ENCODE results near the gene PUDP. TPM values are rescaled to one million over a fixed set of nuclear protein-coding genes. Genes with fewer than 3 reads are reported as not detected.

Gene PUDP
- total RNA-seq, 4 donors from 2014 or later, result 7.2 to 31.2 (median 22.8) TPM

DNA sequence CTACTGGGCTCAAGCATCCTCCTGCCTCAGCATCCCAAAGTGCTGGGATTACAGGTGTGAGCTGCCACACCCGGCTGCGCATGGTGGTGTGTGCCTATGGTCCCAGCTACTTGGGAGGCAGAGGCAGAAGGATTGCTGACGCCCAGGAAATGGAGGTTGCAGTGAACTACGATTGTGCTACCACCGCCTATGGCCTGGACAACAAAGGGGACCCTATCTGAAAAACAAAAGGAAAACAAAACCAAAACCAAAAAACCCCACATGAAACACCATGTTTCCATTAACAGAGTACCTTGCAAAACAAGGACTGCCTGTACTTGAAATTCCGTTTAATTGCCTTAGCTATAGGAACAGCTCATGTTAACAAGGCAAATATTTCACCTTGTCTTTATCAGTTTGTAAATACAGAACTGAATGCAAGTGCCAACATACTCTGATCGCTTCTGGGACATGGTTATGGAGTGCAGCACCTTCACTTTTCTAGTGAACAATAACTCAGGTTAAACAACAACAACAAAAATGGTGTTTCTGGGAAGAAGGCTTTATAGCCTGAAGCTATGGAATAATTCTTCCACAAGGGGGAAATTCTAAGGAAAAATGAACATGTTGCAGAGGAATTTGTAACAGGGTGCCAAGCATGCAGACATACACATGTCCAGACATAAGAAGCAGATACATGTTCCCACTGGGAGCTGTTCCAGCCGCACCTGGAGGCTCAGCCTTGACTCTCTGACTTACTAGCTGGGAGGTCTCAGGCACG is 73.6 kb downstream of the PUDP start:
- Histone ChIP-seq H3K36me3 (no peaks in the 10 kb centered on the region), H3K27me3 (no peaks in the 10 kb centered on the region), H3K4me3 (no peak overlapping the region), H3K4me1 (no peaks in the 10 kb centered on the region), H3K9me3 (no peaks in the 10 kb centered on the region), H3K27ac (no peak overlapping the region)
- TF ChIP-seq POLR2A (IDR thresholded peaks at IDR 0.05) (no peak), CTCF (IDR thresholded peaks at IDR 0.05 in 4 of 5, conservative IDR thresholded peaks at IDR 0.05 in 1 of 5) (no peak)
- DNase-seq (no peak), ATAC-seq (no peak)
- in situ Hi-C loops (cut with MboI; ENCODE audit: low sequenced_read_pairs in 4 of 4), result no loop called here
- intact Hi-C loops (cut with DNase I; ENCODE audit: low total_unique reads), result no loop called here

GRCh38 chrX:7073336-7073735 is 74.6 kb downstream of the PUDP start:
- intact Hi-C loops (cut with DNase I; ENCODE audit: low total_unique reads) (no loop called here), in situ Hi-C loops (cut with MboI; ENCODE audit: low sequenced_read_pairs in 4 of 4) (no loop called here)
- no peak for TF ChIP-seq POLR2A (IDR thresholded peaks at IDR 0.05)
- no peak for TF ChIP-seq CTCF (IDR thresholded peaks at IDR 0.05 in 4 of 5, conservative IDR thresholded peaks at IDR 0.05 in 1 of 5)
- Histone ChIP-seq H3K27ac (no peak overlapping the region), H3K4me3 (no peak overlapping the region), H3K4me1 (no peaks in the 10 kb centered on the region), H3K36me3 (no peaks in the 10 kb centered on the region), H3K27me3 (no peaks in the 10 kb centered on the region), H3K9me3 (no peaks in the 10 kb centered on the region)
- no peak for DNase-seq
- ATAC-seq, result no peak

DNA sequence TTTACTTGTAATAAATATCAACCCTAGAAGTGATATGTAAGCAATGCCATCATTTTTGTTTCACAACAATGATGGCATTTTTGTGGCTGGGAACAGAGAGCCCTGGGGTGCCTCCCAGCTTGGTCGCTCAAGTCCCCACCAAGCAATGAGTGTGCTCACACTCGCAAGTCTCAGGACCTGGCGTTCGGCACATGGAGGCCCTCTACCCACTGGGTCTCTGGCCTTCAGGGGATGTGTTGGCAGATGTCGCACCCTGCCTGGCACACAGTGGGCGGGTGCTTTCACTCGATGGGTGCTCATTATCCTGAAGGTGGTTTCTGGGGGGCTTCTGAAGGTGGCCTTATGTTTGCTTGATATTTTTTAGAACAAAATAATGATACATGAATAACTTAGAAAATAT is 75.1 kb downstream of the PUDP start:
- in situ Hi-C loops (cut with MboI; ENCODE audit: low sequenced_read_pairs in 4 of 4) (no loop called here), intact Hi-C loops (cut with DNase I; ENCODE audit: low total_unique reads) (no loop called here)
- TF ChIP-seq POLR2A (IDR thresholded peaks at IDR 0.05), result no peak
- TF ChIP-seq CTCF (IDR thresholded peaks at IDR 0.05 in 4 of 5, conservative IDR thresholded peaks at IDR 0.05 in 1 of 5), result no peak
- no peaks in the 10 kb centered on the region for H3K27me3 ChIP-seq
- no peak overlapping the region for H3K27ac ChIP-seq
- no peak overlapping the region for H3K4me3 ChIP-seq
- H3K4me1 ChIP-seq, result no peaks in the 10 kb centered on the region
- H3K9me3 ChIP-seq, result no peaks in the 10 kb centered on the region
- ATAC-seq, result no peak
- no peak for DNase-seq
- H3K36me3 ChIP-seq, result no peaks in the 10 kb centered on the region

- no peak for DNase-seq
- in situ Hi-C loops (cut with MboI; ENCODE audit: low sequenced_read_pairs in 4 of 4), result no loop called here
- TF ChIP-seq CTCF (IDR thresholded peaks at IDR 0.05 in 4 of 5, conservative IDR thresholded peaks at IDR 0.05 in 1 of 5), result no peak
- no peak for TF ChIP-seq POLR2A (IDR thresholded peaks at IDR 0.05)
Measured at GRCh38 chrX:7071390-7071789, 76.6 kb downstream of the PUDP start.

DNA sequence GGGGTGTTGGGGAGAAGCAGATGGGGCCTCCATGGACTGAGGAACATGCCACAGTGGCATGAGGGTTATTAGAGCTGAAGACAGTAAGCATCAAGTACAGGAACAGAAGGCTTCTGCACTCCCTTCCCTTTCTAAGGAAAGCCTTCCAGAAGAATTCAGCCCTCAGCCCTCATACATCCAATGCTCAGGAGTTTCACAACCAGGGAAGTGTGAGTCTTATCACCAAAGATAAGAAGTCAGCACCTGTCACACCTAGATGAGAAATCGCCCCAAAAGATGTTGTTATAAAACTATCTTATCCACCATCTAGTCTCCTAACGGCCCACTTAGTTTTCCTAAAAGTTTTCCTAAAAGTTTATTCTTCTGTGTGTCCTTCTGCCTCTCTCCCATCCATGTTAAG is 78.4 kb downstream of the PUDP start:
- intact Hi-C loops (cut with DNase I; ENCODE audit: low total_unique reads), result no loop called here
- in situ Hi-C loops (cut with MboI; ENCODE audit: low sequenced_read_pairs in 4 of 4), result no loop called here
- TF ChIP-seq CTCF (IDR thresholded peaks at IDR 0.05 in 4 of 5, conservative IDR thresholded peaks at IDR 0.05 in 1 of 5) (no peak), POLR2A (IDR thresholded peaks at IDR 0.05) (no peak)

More at GRCh38 chrX:7071390-7071789, 76.6 kb downstream of the PUDP start:
- no peak overlapping the region for H3K4me3 ChIP-seq
- ATAC-seq, result no peak
- no peaks in the 10 kb centered on the region for H3K4me1 ChIP-seq
- H3K36me3 ChIP-seq, result no peaks in the 10 kb centered on the region
- H3K27me3 ChIP-seq, result no peaks in the 10 kb centered on the region
- intact Hi-C loops (cut with DNase I; ENCODE audit: low total_unique reads), result no loop called here
- H3K9me3 ChIP-seq, result no peaks in the 10 kb centered on the region
- no peak overlapping the region for H3K27ac ChIP-seq

More for the DNA sequence above, 78.4 kb downstream of the PUDP start:
- Histone ChIP-seq H3K4me1 (no peaks in the 10 kb centered on the region), H3K27ac (no peak overlapping the region), H3K36me3 (no peaks in the 10 kb centered on the region), H3K27me3 (no peaks in the 10 kb centered on the region), H3K9me3 (no peaks in the 10 kb centered on the region), H3K4me3 (no peak overlapping the region)
- no peak for DNase-seq
- no peak for ATAC-seq

Measured in gastrocnemius medialis (tissue), 4 donors.